GM12873 (cell line): ENCODE measurements around the gene LEF1.

ENCODE experiments used
- TF ChIP-seq, protein P1 (sequence below): IDR thresholded peaks from 2 replicates; pipeline ENCODE4 v1.5.1; 2012; ENCODE audit warnings: low read depth, mild to moderate bottlenecking, moderate library complexity, low read length, control low read depth; ENCODE audit not compliant: insufficient read depth; ENCODE audit errors: missing control alignments

The LEF1 gene

DNA sequence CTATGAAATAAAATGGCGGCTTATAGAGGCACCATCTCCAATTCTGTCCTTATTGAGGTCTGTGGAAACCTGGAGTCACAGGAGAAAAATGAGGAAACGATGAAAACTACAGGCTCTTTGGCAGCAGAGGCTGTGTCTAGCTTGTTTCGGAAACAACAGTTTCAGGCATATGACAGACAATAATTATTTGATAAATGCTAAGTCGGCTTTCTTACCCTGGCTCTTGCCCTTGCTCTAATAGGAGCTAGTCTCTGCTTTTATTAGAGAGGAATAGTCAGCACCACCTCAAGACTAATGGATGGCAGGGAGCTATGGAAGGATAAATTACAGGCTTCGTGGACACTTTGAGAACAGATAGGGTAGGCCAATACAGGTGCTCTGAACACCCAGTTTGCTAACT, 154.8 kb downstream of the LEF1 start:
- TF ChIP-seq, protein P1, sequence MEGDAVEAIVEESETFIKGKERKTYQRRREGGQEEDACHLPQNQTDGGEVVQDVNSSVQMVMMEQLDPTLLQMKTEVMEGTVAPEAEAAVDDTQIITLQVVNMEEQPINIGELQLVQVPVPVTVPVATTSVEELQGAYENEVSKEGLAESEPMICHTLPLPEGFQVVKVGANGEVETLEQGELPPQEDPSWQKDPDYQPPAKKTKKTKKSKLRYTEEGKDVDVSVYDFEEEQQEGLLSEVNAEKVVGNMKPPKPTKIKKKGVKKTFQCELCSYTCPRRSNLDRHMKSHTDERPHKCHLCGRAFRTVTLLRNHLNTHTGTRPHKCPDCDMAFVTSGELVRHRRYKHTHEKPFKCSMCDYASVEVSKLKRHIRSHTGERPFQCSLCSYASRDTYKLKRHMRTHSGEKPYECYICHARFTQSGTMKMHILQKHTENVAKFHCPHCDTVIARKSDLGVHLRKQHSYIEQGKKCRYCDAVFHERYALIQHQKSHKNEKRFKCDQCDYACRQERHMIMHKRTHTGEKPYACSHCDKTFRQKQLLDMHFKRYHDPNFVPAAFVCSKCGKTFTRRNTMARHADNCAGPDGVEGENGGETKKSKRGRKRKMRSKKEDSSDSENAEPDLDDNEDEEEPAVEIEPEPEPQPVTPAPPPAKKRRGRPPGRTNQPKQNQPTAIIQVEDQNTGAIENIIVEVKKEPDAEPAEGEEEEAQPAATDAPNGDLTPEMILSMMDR = no peak

DNA sequence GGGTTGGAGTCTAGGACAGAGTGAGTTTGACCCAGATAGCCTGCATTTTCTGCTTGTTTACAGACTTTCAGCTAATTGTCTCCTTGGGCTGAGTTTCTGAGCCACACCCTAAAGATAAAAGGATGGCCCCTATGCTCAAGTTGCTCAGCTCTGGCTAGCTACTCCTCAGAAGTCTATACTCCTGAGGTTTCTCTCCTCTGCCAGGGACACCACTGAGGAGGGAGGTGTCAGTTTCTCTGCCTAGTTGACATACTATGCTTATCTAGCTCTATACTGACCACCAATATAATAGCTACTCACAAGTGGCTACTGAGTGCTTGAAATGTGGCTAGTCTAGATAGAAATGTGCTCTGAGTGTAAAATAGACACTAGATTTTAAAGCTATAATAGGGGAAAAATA, 155.4 kb downstream of the LEF1 start:
- TF ChIP-seq, protein P1 = no peak

DNA sequence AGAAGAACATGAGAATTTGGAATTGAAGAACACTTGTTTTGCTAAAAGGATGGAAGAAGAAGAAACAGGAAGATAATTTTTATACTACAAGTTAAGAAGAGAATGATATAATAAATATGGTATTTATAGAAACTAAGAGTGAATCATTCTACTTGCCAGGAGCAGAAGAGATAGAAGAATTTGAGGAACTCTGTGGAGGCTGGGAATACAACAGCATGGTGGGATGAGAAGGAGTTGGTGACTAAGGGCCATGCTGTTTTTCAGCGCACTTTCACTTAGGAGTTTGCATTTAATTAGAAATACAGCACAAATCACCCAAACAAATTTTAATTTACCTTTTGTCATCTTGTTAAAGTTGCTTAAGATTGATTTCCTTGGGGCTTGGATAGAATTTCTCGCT, 158.6 kb downstream of the LEF1 start:
- TF ChIP-seq, protein P1 = no peak

DNA sequence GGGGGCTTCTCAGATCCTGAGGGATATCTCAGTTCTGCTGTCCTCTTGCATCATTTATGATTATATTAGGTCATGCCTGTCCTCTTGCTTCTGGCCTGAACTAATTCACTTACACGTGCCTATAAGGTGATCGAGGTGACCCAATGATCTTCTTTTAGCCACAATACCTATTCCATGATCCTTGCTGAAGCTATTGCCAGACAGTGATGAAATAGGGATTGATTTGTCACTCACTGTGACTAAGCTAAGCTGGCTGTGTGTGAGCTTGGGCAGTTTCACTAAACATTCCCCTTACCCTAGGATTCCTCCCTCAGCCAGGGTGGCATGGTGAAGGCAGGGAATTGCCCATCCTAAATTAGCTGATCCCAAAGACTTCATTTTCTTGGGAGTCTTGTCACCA, 160.0 kb downstream of the LEF1 start:
- TF ChIP-seq, protein P1 = no peak

DNA sequence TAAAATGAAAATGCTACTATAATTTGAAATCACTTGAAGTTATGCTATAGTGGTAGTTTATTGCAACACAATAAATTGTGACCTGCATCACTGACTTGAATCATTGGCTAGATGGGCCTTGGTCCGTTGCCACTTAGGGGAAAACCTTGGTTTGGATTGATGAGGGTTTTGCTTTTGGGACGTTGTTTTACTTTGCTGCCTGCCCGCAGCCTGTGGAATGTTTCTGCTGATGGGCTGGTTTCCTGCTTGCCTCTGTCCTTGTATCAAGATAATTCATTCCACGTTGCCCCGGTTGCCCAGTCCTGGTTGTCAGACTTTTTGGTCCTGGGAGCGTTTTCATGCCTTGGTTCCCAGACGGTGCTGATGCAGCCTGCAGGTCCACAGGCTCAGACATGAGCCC, 160.7 kb downstream of the LEF1 start:
- TF ChIP-seq, protein P1 = no peak

DNA sequence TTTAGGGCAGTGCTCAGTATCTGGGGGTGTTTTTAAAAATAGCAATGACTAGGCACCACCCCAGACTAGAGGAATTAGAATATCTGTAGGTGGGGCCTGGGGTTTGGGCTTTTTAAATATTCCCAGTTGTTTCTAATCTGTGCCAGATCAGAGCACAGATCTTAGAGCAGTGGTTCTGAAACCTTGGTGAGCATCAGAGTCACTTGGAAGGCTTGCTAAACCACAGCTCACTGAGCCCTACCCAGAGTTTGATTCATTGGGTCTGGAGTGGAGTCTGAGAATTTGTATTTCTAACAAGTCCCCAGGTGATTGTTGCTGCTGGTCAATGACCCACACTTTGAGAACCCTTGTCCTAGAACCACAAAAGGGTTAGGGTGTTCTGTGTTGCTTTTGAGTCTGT, 162.4 kb downstream of the LEF1 start:
- TF ChIP-seq, protein P1 = no peak

DNA sequence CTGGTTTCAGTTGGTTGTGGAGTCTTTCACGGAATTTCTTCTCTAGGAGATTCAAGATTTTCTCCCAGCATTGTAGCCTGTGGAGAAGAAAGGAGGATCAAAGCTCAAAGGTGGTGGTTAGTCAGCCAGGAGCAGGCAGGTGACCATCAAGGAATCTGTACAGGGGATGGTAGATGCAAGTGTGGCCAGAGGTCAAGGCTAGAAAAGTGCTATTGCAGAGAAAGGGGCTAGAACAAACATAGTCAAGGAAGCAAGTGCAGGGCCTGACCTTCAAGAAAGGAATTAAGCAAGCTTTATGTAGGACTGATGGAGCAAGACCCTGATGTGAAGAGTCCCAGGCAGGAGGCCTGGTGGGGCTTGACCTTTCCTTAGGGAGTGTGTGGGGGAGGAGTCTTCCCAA, 162.9 kb downstream of the LEF1 start:
- TF ChIP-seq, protein P1 = no peak
